GM23338 (cell line): Measurements from ENCODE around the gene ADAMTS19. TPM values are rescaled to one million over a fixed set of nuclear protein-coding genes. Genes with fewer than 3 reads are reported as not detected.

Source experiments
- ATAC-seq: fragments of 200-7000 bp; cut with Tn5 transposase; 3 replicates; pipeline ENCODE4 v1.9.1; 2020
- DNase-seq: peaks from one replicate; pipeline ENCODE4 v3.0.0-alpha.2; 2015; ENCODE audit warnings: low spot score
- H2AFZ ChIP-seq: fragments of 200-600 bp; sonication (generic); 2 replicates; pipeline ENCODE4 v1.8.0; 2016; ENCODE audit warnings: antibody characterized with exemption, mild to moderate bottlenecking, moderate library complexity
- H3F3A ChIP-seq: fragments of 200-600 bp; sonication (generic); replicated peaks from 2 replicates; pipeline ENCODE4 v1.8.0; 2017; ENCODE audit warnings: antibody characterized with exemption, mixed run types, low read depth
- H3K27ac ChIP-seq: fragments of 200-600 bp; sonication (generic); 2 replicates; pipeline ENCODE4 v1.6.1; 2016; ENCODE audit warnings: low read depth
- H3K27me3 ChIP-seq: fragments of 200-600 bp; sonication (generic); 2 replicates; pipeline ENCODE4 v1.8.0; 2016; ENCODE audit warnings: mild to moderate bottlenecking, mixed run types, moderate library complexity; ENCODE audit not compliant: insufficient read depth
- H3K36me3 ChIP-seq: fragments of 200-600 bp; sonication (generic); 2 replicates; pipeline ENCODE4 v1.8.0; 2016; ENCODE audit warnings: mild to moderate bottlenecking; ENCODE audit not compliant: insufficient read depth
- H3K4me1 ChIP-seq: fragments of 200-600 bp; sonication (generic); 2 replicates; pipeline ENCODE4 v1.8.0; 2016; ENCODE audit warnings: mild to moderate bottlenecking, moderate library complexity; ENCODE audit not compliant: insufficient read depth
- H3K4me2 ChIP-seq: fragments of 200-600 bp; sonication (generic); 2 replicates; pipeline ENCODE4 v1.7.1; 2017; ENCODE audit warnings: mixed run types
- H3K4me3 ChIP-seq: fragments of 200-600 bp; sonication (generic); 2 replicates; pipeline ENCODE4 v1.6.1; 2016; ENCODE audit warnings: mixed run types
- H3K79me2 ChIP-seq: fragments of 200-600 bp; sonication (generic); replicated peaks from 2 replicates; pipeline ENCODE4 v1.8.0; 2017; ENCODE audit warnings: mild to moderate bottlenecking; ENCODE audit not compliant: insufficient read depth
- H3K9me2 ChIP-seq: fragments of 200-600 bp; sonication (generic); 2 replicates; pipeline ENCODE4 v1.8.0; 2017; ENCODE audit not compliant: insufficient read depth
- H4K20me1 ChIP-seq: fragments of 200-600 bp; sonication (generic); replicated peaks from 2 replicates; pipeline ENCODE4 v1.8.0; 2017; ENCODE audit warnings: mild to moderate bottlenecking; ENCODE audit not compliant: insufficient read depth
- H3K27ac Mint-ChIP-seq: 2 replicates; pipeline ENCODE4 v1.8.0; 2020; ENCODE audit warnings: inconsistent platforms, mild to moderate bottlenecking, moderate library complexity, mixed read lengths
- H3K27me3 Mint-ChIP-seq: 3 replicates; pipeline ENCODE4 v1.8.0; 2022; ENCODE audit warnings: low read depth, mild to moderate bottlenecking, moderate library complexity, mixed read lengths, inconsistent platforms; ENCODE audit not compliant: insufficient read depth, poor library complexity
- H3K36me3 Mint-ChIP-seq: 3 replicates; pipeline ENCODE4 v1.8.0; 2021; ENCODE audit warnings: low read depth, mild to moderate bottlenecking, inconsistent platforms, moderate library complexity, mixed read lengths
- H3K4me1 Mint-ChIP-seq: 3 replicates; pipeline ENCODE4 v1.8.0; 2020; ENCODE audit warnings: mild to moderate bottlenecking, inconsistent platforms, mixed read lengths
- H3K4me3 Mint-ChIP-seq: 3 replicates; pipeline ENCODE4 v1.8.0; 2021; ENCODE audit warnings: moderate library complexity, mild to moderate bottlenecking, inconsistent platforms, mixed read lengths
- H3K9me3 Mint-ChIP-seq: 3 replicates; pipeline ENCODE4 v1.8.0; 2020; ENCODE audit warnings: moderate library complexity, mild to moderate bottlenecking, inconsistent platforms, mixed read lengths
- CREB1 ChIP-seq: fragments of 250-450 bp; sonication (Bioruptor Pico); IDR thresholded peaks from 2 replicates; pipeline ENCODE4 v1.5.0; 2020; ENCODE audit warnings: low read depth, mild to moderate bottlenecking, moderate library complexity
- CTCF ChIP-seq, 2 experiments: fragments of 200-600 bp in 1 of 2; sonication (generic) in 1 of 2; conservative IDR thresholded peaks; 2 replicates each; pipeline versions ENCODE4 v1.5.1 to v1.6.1; 2016 to 2017; ENCODE audit warnings: antibody characterized with exemption in 2 of 2, low read depth in 2 of 2, mild to moderate bottlenecking in 2 of 2, moderate library complexity in 1 of 2
- EZH2 ChIP-seq: fragments of 200-600 bp; sonication (generic); IDR thresholded peaks from one replicate; pipeline ENCODE4 v1.8.0; 2017; ENCODE audit warnings: antibody characterized with exemption, mild to moderate bottlenecking, low read depth; ENCODE audit not compliant: unreplicated experiment
- EZH2phosphoT487 ChIP-seq: fragments of 200-600 bp; sonication (generic); IDR thresholded peaks from one replicate; pipeline ENCODE4 v1.8.1; 2018; ENCODE audit warnings: antibody characterized with exemption; ENCODE audit not compliant: unreplicated experiment
- JUNB ChIP-seq: IDR thresholded peaks from one replicate; pipeline ENCODE4 v1.6.1; 2016; ENCODE audit warnings: antibody characterized with exemption; ENCODE audit not compliant: unreplicated experiment
- NANOG ChIP-seq: IDR thresholded peaks from 2 replicates; pipeline ENCODE4 v1.6.1; 2016; ENCODE audit warnings: antibody characterized with exemption, borderline replicate concordance
- POLR2AphosphoS5 ChIP-seq: IDR thresholded peaks from 2 replicates; pipeline ENCODE4 v1.6.1; 2016; ENCODE audit warnings: antibody characterized with exemption, low read depth
- REST ChIP-seq: IDR thresholded peaks from one replicate; pipeline ENCODE4 v1.6.1; 2018; ENCODE audit warnings: antibody characterized with exemption; ENCODE audit not compliant: unreplicated experiment
- STAT1 ChIP-seq: IDR thresholded peaks from one replicate; pipeline ENCODE4 v1.6.1; 2016; ENCODE audit warnings: antibody characterized with exemption; ENCODE audit not compliant: unreplicated experiment
- ZNF114 ChIP-seq: fragments of 250-450 bp; sonication (Bioruptor Pico); IDR thresholded peaks from 2 replicates; pipeline ENCODE4 v1.5.0; 2020; ENCODE audit warnings: mild to moderate bottlenecking, moderate library complexity
- ZNF331 ChIP-seq: fragments of 250-450 bp; sonication (Bioruptor Pico); IDR thresholded peaks from 2 replicates; pipeline ENCODE4 v1.5.0; 2020; ENCODE audit warnings: low read depth, mild to moderate bottlenecking, moderate library complexity
- polyA plus RNA-seq: library from polyadenylated mRNA; unstranded; fragments of >200 nt; fragmentation: Nextera tagmentation; extraction: Ambion mirVana; gene quantifications from 2 replicates; pipeline ENCODE4 v1.2.1, GENCODE V29; 2016
- total RNA-seq: library from RNA; depleted of rRNA; stranded (reverse); fragments of >200 nt; shearing (Covaris generic); gene quantifications from 2 replicates; pipeline ENCODE4 v1.2.3, GENCODE V29; 2014
- TF ChIP-seq, protein P1 (sequence below): fragments of 250-450 bp; sonication (Bioruptor Pico); IDR thresholded peaks from 2 replicates; pipeline ENCODE4 v1.5.0; 2020; ENCODE audit warnings: mild to moderate bottlenecking, moderate library complexity
- TF ChIP-seq, protein P2 (sequence below): IDR thresholded peaks from 2 replicates; pipeline ENCODE4 v1.6.1; 2016; ENCODE audit warnings: antibody characterized with exemption

ADAMTS19 gene
- total and polyA plus RNA-seq, 2 experiments from 2014 or later: 6.0 to 27.4 TPM

- H3K9me2 ChIP-seq: no peaks in the 10 kb centered on the region
- no peaks in the 10 kb centered on the region for H3K36me3 Mint-ChIP-seq
- H3K36me3 ChIP-seq: no peaks in the 10 kb centered on the region
- TF ChIP-seq ZNF331: no peak
- TF ChIP-seq, protein P1, sequence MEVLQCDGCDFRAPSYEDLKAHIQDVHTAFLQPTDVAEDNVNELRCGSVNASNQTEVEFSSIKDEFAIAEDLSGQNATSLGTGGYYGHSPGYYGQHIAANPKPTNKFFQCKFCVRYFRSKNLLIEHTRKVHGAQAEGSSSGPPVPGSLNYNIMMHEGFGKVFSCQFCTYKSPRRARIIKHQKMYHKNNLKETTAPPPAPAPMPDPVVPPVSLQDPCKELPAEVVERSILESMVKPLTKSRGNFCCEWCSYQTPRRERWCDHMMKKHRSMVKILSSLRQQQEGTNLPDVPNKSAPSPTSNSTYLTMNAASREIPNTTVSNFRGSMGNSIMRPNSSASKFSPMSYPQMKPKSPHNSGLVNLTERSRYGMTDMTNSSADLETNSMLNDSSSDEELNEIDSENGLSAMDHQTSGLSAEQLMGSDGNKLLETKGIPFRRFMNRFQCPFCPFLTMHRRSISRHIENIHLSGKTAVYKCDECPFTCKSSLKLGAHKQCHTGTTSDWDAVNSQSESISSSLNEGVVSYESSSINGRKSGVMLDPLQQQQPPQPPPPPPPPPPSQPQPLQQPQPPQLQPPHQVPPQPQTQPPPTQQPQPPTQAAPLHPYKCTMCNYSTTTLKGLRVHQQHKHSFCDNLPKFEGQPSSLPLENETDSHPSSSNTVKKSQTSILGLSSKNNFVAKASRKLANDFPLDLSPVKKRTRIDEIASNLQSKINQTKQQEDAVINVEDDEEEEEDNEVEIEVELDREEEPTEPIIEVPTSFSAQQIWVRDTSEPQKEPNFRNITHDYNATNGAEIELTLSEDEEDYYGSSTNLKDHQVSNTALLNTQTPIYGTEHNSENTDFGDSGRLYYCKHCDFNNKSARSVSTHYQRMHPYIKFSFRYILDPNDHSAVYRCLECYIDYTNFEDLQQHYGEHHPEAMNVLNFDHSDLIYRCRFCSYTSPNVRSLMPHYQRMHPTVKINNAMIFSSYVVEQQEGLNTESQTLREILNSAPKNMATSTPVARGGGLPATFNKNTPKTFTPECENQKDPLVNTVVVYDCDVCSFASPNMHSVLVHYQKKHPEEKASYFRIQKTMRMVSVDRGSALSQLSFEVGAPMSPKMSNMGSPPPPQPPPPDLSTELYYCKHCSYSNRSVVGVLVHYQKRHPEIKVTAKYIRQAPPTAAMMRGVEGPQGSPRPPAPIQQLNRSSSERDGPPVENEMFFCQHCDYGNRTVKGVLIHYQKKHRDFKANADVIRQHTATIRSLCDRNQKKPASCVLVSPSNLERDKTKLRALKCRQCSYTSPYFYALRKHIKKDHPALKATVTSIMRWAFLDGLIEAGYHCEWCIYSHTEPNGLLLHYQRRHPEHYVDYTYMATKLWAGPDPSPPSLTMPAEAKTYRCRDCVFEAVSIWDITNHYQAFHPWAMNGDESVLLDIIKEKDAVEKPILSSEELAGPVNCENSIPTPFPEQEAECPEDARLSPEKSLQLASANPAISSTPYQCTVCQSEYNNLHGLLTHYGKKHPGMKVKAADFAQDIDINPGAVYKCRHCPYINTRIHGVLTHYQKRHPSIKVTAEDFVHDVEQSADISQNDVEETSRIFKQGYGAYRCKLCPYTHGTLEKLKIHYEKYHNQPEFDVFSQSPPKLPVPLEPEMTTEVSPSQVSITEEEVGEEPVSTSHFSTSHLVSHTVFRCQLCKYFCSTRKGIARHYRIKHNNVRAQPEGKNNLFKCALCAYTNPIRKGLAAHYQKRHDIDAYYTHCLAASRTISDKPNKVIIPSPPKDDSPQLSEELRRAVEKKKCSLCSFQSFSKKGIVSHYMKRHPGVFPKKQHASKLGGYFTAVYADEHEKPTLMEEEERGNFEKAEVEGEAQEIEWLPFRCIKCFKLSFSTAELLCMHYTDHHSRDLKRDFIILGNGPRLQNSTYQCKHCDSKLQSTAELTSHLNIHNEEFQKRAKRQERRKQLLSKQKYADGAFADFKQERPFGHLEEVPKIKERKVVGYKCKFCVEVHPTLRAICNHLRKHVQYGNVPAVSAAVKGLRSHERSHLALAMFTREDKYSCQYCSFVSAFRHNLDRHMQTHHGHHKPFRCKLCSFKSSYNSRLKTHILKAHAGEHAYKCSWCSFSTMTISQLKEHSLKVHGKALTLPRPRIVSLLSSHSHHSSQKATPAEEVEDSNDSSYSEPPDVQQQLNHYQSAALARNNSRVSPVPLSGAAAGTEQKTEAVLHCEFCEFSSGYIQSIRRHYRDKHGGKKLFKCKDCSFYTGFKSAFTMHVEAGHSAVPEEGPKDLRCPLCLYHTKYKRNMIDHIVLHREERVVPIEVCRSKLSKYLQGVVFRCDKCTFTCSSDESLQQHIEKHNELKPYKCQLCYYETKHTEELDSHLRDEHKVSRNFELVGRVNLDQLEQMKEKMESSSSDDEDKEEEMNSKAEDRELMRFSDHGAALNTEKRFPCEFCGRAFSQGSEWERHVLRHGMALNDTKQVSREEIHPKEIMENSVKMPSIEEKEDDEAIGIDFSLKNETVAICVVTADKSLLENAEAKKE: no peak
- no peak for TF ChIP-seq NANOG
- TF ChIP-seq, protein P2, sequence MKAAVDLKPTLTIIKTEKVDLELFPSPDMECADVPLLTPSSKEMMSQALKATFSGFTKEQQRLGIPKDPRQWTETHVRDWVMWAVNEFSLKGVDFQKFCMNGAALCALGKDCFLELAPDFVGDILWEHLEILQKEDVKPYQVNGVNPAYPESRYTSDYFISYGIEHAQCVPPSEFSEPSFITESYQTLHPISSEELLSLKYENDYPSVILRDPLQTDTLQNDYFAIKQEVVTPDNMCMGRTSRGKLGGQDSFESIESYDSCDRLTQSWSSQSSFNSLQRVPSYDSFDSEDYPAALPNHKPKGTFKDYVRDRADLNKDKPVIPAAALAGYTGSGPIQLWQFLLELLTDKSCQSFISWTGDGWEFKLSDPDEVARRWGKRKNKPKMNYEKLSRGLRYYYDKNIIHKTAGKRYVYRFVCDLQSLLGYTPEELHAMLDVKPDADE: no peak
- TF ChIP-seq POLR2AphosphoS5: no peak
- TF ChIP-seq CTCF (conservative IDR thresholded peaks at IDR 0.05; ENCODE audit: low read depth in 2 of 2): no peak
- no peak for TF ChIP-seq STAT1
- no peak for TF ChIP-seq JUNB
- TF ChIP-seq EZH2: no peak
- no peak for TF ChIP-seq CREB1
- TF ChIP-seq ZNF114 (CRISPR knock-in tag): no peak
- no peak for TF ChIP-seq REST
- TF ChIP-seq EZH2phosphoT487: no peak
- H3F3A ChIP-seq: no peaks in the 10 kb centered on the region
- no peak overlapping the region for H2AFZ ChIP-seq
- ATAC-seq (no peak), DNase-seq (no peak)
- H4K20me1 ChIP-seq: no peaks in the 10 kb centered on the region
- no peaks in the 10 kb centered on the region for H3K9me3 Mint-ChIP-seq
- H3K79me2 ChIP-seq: no peaks in the 10 kb centered on the region
- H3K27ac Mint-ChIP-seq: no peak overlapping the region
- H3K4me3 Mint-ChIP-seq: no peak overlapping the region
- H3K4me1 Mint-ChIP-seq: peaks cover 11% of the 10 kb centered on the region; the same call in 2 of the 3 replicates
- H3K27ac ChIP-seq: no peak overlapping the region
- H3K4me2 ChIP-seq: no peak overlapping the region
- no peaks in the 10 kb centered on the region for H3K27me3 Mint-ChIP-seq
- no peaks in the 10 kb centered on the region for H3K27me3 ChIP-seq
- peaks cover 8% of the 10 kb centered on the region for H3K4me1 ChIP-seq
- no peak overlapping the region for H3K4me3 ChIP-seq
These were observed 303.6 kb downstream of the ADAMTS19 start for GRCh38 chr5:129763651-129764050.
